ENCODE results near the gene CAMTA1.

The CAMTA1 gene

DNA sequence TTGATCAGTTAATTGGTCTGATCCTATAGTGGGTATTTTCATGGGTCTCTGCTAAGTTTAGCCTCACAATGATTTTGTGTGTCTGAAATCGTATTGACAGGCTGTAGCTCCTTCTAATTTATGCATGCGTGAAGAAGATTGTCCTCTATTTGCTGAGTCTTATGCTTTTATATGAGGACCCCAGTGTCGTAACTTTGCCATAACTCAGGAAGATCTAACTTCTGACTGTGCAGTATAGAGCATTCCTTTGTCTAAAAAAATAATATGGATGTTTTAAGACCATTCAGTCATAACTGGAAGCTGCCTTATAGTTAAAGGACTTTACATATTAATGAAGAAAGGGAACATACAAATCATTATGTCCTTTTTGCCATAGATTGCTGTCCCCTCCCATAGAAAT, 73.3 kb downstream of the CAMTA1 start:
- no peak for DNase-seq

DNA sequence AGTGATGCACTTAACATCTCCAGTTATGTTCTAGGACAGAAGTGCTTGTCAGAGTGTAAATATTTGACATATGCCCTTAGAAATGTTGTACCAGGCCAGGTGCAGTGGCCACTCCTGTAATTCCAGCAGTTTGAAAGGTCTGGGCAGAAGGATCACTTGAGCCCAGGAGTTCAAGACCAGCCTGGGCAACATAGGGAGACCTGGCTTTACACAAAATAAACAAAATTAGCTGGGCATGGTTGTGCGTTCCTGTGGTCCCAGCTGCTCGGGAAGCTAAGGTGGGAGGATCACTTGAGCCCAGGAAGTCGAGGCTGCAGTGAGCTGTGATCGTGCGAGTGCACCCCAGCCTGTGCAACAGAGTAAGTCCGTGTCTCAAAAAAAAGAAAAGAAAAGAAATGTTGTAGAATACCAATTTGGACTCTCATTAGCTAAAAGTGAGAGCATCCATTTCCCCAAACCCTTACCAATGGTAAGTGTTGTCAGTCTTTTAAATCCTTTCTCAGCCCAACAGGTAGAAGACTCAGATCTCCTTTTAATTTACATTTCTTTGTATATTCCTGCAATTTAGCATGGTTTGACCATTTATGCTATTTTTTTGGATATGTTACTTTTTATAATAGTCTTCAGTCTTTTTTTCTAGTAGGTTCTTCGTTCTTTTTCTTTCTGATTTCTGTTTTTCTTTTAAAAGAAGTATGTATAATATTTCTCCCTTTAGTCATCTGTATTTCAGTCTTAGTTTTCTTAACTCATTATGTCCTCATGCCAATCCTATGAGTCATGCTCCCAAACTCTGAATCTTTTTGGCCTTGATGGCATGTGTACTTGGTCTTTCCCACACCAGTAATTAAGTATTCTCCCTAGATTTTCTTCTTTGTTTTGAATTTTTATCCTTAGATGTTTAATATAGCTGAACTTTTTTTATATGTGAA, 74.4 kb downstream of the CAMTA1 start:
- no peak for DNase-seq

DNA sequence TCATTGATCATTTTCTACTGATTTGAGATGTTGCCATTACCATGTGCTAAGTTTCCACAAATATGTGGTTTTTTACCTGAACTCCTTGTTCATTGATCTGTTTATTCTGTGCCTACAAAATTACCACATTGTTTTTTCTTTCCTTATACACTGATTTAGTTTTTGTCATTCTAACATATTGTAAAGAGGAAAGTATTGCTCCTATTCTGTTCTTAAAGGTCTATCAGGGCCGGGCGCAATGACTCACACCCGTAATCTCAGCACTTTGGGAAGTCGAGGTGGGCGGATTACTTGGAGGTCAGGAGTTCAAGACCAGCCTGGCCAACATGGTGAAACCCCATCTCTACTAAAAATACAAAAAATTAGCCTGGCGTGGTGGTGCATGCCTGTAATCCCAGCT, 75.1 kb downstream of the CAMTA1 start:
- no peak for DNase-seq

DNA sequence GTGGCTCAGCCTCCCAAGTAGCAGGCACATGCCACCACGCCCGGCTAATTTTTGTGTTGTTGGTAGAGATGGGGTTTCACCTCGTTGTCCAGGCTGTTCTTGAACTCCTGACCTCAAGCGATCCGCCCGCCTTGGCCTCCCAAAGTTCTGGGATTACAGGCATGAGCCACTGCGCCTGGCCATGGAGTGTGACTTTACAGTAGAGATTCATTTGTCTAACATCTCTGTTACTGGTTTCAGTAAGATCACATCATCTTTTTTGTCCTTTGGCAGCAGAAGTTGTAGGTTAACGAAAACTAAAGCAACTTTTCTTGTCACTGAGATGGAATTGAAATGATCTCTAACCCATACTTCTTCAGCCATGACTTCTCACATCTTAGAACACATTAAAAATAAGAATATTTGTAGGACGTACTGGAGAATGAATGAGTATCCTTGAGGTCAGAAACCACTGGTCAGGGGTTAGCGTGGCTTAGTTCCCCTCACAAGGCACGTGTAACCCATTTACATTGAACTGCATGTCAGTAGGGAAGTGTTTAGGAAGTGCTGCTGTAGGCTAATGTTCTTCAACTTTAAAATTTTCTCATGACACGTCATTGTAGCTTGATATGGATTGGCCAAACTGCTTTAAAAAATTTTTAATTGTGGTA, 75.9 kb downstream of the CAMTA1 start:
- no peak for DNase-seq

DNA sequence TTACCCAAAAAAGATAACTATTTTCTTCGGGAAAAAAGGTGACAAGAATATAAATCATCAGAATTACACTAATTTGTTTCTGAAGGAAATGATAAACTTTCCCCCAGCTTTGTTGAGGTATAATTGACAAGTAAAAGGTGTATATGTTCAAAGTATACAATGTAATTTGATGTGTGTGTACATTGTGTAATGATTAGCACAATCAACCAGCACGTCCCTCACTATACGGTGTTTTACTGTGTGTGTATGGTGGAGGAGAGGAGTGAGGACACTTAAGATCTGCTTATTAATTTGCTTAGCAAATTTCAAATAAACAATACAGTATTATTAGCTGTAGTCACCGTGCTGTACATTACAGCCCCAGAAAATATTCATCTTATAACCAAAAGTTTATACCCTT, 77.7 kb downstream of the CAMTA1 start:
- DNase-seq, result no peak

DNA sequence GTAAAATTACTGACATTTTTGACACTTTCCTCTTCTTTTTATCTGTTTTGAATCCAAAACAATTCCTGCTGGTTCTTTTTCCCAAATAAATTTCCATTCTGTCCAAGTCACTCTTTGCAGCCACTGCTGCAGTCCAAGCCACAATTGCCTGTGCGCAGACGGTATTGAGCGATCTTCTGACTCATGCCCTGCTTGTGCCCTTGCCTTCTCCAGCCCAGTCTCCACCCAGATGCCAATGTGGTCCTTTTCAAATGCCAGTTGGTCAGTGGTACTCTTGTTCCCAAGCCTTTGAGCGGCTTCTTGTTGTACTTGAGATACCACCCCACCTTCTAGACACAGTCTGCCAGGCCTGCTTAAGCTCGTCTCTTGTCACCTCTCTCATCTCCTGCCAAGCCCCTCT, 78.9 kb downstream of the CAMTA1 start:
- DNase-seq, result no peak

DNA sequence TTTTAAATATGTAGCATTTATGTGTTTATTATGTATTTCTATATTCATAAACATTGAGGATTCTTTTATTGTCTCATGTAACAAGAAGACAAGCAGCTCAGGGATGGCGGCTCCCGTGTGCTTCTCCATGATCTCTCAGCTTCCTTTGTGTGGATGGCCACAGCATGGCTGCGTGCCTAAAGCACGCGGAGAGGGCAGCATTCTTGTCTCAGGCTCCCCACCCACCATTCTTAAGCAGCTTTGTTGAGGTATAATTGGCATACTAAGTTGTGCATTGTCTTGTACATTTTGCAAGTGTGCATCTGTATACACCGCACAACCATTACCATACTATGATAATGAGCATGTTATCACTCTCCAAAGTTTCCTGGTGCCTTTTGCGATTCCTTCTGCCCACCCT, 81.6 kb downstream of the CAMTA1 start:
- DNase-seq, result no peak

DNA sequence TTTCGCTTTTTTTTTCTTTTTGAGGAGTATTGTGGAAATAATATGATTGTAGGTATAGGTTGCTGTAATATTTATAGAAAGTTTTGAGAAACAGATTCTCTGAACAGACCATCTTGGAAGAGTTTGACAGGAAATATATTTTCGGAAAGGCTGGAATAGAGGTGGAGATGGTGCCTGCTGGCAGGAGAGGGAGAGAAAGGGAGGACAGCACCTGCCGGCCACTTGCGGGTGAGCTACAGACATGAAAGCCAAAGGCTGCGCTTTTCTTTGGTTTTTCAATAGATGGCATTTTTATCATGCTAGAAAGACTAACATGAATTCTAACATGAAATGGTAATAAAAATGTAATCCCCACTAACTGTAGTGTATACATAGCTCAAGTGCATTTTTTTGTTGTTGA, 82.1 kb downstream of the CAMTA1 start:
- no peak for DNase-seq

DNA sequence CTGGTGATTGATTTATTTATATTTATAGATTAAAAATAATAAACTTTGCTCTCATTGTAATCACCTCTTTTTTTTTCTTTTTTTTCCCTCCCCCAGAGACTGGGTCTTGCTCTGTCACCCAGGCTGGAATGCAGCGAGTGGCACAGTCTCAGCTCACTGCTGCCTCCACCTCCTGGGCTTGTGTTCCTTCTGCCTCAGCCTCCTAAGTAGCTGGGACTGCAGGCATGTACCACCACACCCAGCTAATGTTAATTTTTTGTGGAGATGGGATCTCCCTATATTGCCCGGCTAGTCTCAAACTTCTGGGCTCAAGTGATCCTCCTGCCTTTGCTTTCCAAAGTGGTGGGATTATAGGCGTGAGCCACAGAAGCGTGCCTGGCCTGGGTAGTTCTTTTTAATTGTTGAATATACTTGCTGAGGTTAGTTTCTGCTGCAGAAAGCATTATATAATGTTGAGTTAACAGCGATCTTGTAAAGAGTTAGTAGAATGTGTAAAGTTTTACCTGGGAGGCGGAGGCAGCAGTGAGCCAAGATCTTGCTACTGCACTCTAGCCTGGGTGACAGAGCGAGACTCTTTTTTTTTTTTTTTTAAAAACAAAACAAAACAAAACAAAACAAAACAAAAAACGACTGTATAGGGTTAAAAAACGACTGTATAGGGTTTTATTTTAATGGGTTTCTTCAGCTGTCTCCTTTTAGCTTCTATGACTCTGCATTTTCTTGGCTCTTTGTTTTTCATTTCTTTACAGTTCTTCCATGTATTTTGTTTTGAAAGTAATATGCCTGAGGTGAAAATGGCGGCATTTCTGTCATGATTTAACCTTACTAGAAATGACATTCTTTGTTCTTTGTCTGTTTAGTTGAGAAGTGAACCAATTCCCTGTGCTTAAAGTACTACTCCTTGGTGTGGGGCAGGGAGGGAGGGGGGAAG, 82.7 kb downstream of the CAMTA1 start:
- DNase-seq, result no peak

DNA sequence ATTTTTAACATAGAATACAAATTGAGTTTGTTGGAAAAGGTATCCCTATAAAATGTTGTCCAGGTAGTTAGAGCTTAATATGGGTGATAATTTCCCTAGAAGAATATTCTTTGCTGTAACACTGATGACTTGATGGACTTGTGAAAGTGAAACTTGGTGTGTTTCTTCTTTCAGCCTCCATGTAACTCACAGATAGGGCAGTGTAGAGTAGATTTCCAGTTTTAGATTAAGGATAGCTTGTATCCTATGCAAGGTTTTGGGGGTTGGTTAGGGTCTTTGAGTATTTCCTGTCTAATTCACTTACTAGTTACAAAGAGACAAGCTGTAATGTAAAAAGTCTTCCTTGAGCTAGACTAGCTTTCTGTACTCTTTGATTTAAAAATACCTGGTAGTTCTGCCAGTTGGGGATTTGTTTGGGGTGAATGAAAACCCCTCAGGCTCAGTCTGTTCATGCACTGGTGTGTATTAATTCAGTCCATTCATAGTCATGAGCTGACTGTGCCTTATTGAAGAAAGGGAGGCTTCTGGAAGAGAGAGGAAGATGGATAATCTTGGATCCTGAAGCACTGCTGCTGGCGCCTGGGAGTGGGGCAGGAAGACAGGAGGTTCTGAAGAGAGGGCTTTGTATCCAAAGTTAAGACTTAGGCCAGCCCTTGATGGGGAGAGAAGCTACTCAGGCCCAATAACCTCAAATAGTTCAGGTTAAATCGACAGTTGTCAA, 83.6 kb downstream of the CAMTA1 start:
- DNase-seq, result no peak

DNA sequence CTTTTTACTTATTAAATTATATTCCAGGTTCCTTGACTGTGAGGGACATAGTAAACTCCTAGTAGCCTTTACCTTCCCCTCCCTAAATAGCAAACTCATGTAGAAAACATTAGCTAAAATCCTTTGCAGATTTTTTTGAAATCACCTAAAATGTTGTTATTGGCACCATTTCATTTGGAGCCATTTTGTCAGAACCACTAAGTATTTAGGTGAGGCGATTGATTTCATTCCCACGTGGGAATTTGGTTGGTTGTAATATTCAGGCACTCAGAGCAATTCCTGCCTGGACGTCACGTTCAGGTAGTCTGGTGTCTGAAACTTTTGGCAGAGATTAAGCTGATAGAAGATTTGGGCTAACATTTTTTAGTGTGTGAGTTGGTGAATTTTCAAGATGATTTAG, 84.3 kb downstream of the CAMTA1 start:
- DNase-seq, result no peak

DNA sequence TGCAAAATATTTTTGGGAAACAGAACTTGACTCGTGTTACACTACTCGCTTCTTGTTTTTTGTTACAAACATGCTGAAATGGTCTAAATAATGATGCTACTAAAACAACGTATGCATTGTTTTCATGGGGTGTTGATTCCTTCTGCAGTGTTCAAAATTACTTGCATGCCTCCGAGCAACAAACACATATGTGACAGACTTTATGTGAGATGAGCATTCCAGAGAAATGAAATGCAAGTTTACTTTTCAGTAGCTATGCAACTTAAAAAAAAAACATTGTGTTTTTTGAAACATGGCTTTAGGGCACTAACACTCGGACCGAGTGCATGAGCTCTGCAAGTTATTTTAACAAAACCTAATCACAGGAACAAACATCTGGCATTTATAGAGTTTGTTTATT, 84.8 kb downstream of the CAMTA1 start:
- no peak for DNase-seq

DNA sequence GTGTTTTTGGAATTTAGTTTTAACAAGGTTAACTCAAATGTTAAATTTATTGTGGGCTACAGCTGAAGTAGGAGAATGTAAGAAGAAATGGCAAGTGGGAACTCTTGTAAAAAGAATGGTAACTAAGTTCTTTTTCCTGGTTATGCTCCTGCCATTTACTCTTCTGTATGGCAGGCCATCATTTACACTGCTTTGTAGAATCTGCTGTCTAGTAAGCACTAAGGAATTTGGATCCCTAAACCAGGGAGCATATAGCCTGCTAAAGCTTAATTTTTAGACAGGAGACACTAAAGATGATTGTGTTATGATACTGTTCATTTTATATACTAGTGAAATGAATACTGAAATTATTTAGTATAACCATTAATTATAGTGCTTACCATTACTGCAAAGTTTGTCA, 85.3 kb downstream of the CAMTA1 start:
- DNase-seq, result no peak

DNA sequence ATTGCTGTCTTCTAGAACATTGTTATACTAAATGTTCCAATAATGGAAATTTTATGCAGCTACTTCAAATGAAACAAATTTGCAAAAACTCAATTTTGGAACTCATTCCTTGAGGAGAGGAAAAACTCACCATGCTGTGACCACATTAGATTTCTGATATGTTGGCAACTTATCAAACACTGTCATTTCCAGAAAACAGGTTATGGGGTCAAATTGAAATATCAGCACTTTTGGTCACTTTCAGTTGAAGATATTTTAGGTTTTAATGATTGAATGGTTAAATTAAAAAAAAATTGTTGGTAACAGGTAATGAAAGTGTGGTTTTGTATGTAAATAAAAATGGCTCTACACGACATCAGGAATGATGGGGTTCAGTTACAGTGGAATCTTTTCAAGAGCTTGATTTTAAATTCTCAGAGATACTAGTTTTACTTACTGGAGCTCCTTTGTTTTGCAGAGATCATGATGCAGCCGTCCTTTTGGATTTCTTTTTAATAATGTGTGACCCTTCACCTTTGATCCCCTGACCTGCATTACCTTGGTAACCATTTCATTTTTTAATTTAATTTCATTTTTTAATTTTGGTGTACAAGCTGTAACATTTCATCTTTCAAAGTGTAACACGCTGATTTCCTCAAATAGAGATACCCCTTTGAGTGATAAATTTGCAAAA, 86.2 kb downstream of the CAMTA1 start:
- DNase-seq, result no peak

DNA sequence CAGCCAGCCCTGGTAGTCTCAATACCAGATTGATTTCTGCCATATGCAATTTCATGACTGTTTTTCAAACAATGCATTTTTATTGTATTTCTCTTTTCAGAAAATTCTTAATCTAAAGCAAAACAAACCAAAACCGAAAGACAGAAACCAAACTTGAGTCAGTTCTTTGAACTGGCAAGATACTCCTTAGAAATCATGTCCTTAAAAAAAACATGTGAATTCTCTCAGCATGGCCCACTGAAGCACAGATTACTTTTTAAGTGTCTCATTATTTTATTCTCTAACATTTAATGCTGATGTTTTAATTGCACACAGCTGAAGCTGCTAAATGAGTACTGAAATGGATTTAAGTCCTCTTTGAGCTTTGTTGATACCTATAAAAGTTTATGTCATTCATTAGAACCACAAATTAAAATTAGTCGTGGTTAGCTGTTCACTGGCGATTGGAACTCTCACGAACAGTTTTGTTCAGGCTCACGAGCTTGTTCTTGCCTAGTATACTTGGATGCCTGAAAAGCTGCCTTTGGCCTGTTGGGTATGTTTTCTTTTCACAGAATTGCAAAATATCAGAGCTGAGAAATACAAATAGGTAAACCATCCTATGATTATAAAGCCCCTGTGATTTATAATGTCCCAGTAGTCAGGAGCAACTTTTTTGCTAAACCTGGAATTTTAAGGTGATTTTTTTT, 87.5 kb downstream of the CAMTA1 start:
- DNase-seq, result no peak

DNA sequence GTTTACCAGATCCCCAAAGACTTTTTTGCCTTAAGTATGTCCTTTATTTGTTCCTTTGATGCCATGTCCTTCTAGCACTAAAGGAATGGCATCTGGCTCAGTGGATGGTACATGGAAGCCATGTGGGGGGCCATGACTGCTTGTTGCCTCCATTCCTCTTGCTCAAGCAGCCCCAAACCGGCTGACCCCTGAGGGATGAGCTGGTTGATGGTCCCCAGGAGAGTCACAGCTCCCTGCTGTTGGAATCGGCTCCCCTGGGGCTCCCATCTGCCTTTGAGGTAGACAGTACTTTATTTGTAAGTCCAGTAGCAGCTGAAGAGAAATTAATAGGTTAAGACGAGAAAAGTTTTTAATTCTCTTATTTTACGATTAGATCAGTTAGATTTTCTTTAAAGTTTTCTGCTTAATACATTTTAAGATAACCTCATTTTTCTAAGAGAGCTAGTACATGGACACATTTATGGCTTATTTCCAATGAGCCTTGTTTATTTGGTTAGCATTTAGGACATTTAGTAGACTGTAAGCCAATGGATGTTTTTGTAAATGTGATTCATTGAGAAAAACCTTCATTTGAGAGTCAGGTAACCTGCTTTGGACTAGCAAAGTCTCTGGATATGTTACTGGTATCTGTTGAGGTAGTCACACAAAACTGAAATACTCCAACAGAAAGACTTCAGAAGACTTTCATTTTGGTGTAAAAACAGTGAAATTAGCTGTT, 88.2 kb downstream of the CAMTA1 start:
- no peak for DNase-seq

DNA sequence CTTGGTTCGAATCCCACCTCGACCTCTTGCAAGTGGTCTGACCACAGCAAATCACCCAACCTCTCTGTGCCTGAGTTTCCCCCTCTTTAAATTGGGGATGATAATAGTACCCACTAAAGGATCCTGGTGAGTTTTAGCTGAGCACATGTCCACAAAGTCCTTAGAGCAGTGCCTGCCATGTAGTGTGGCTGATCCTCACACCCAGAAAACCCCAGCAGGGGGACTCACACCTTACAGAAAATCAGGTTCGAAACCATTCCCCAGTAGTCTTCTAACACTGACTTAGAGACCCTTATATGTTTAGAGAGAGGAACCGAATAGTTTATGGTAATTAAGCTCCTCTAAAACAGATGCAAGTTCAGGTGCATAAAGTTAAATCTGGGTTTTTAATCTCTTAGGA, 89.0 kb downstream of the CAMTA1 start:
- no peak for DNase-seq

DNA sequence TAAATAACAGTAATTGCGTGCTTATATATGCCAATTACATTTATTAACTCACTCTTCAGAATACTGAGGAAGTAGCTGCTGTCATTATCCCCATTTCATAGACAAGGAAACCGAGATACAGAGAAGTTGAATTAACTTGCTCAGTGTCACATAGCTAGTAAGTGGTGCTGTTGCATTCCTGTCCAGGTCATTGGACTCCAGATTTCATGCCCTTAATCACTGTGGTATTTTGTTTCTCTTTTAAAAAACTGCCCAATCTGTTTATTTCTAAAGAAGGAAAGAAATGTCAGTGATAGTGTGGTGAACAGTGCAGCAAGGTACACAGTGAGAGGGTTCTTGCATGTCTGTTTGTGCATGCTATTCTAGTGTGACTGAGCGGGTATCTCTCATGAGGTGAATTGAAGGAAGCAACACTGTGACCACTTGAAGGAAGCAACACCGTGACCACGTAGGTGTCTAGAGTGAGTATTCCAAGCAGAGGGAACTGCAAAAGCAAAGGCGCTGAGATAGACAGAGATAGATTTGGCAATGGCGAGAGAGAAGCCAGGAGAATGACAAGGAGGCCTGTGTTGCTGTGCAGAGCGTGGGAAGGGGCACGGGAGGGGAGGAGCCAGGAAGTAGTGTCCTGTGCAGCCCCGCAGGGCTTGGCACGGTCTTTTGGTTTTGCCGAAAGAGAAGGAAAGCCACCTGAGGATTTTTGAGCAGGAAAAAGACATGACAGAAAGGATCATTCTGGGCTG, 95.9 kb downstream of the CAMTA1 start:
- DNase-seq, result no peak

DNA sequence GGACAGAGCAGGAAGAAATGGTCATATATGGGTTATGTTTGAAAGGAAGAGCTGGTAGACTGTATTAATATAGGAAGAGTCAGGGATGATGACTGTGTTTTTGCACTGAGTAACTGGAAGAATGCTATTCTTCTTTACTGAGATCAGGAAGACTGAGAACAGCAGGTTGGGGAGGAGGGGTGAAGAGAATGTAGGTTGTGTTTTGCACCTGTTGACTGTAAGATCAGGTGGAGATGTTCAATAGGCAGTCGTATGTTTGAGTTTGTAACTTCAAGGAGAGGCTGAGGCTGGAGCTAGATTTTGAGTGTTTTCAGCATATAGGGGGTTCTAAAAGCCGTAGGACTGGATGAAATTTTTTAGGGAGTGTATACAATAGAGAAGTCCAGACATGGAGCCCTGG, 97.2 kb downstream of the CAMTA1 start:
- no peak for DNase-seq

DNA sequence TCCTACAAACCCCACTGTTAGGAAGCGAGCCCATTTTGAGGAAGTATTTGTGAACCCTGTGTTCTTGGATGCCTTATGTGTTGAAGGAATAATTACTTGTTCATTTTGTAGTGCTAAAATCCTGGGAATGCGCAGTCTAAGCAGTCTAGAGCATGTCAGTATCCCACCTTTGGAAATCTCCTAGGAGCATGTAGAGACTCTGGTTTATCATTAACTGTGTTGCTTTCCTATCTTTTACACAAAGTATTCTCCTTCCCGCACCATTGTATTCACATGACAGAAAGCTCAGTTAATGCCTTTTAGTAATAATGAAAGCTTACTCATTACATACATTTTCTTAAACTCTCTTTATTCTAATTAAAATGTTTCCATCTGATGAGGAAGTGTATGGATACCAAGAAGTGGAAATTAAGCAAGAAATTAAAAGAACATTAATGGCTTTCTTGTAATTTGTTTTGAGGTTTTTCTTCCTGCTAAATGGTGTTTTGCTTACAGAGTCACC, 99.4 kb downstream of the CAMTA1 start:
- DNase-seq, result no peak
